SHP77 treated with DMSO at 0.1 percent for 48 hours (cell line): ENCODE data around the gene TRABD.

Experiments
- DNase-seq: peaks from one replicate; lab custom pipeline; 2025; lab: John Stamatoyannopoulos, UW

The TRABD gene

GRCh38 chr22:50173983-50174355 lies 11.7 kb upstream of the TRABD start:
- no peak for DNase-seq

- DNase-seq = no peak
Observed at GRCh38 chr22:50174382-50175190, 11.1 kb upstream of the TRABD start.

- no peak for DNase-seq
Observed at GRCh38 chr22:50175191-50175461, 10.6 kb upstream of the TRABD start.

- no peak for DNase-seq
Observed at GRCh38 chr22:50175921-50176849, 9.5 kb upstream of the TRABD start.

GRCh38 chr22:50176850-50177536 lies 8.7 kb upstream of the TRABD start:
- DNase-seq = no peak

GRCh38 chr22:50177537-50178470 lies 7.9 kb upstream of the TRABD start:
- no peak for DNase-seq

- DNase-seq = no peak
Observed at GRCh38 chr22:50178471-50178864, 7.2 kb upstream of the TRABD start.

GRCh38 chr22:50178871-50179869 lies 6.5 kb upstream of the TRABD start:
- no peak for DNase-seq

- no peak for DNase-seq
Observed at GRCh38 chr22:50179937-50180726, 5.6 kb upstream of the TRABD start.

GRCh38 chr22:50180727-50181521 lies 4.8 kb upstream of the TRABD start:
- no peak for DNase-seq

GRCh38 chr22:50182176-50183081 lies 3.3 kb upstream of the TRABD start:
- DNase-seq = no peak

- DNase-seq = no peak
Observed at GRCh38 chr22:50183141-50183971, 2.4 kb upstream of the TRABD start.

GRCh38 chr22:50184004-50184901 lies 1.5 kb upstream of the TRABD start:
- no peak for DNase-seq

- no peak for DNase-seq
Observed at GRCh38 chr22:50184902-50185374, 775 bp upstream of the TRABD start.

- no peak for DNase-seq
Observed at GRCh38 chr22:50186181-50186714, 535 bp downstream of the TRABD start.
